IPS-15b (cell line): Measurements from ENCODE around the gene SLCO2B1.

ENCODE experiments used
- H3K27me3 ChIP-seq: one replicate; pipeline ENCODE4 v1.6.1; 2013; ENCODE audit warnings: low read length; ENCODE audit not compliant: control insufficient read depth, insufficient read depth
- H3K36me3 ChIP-seq: one replicate; pipeline ENCODE4 v1.6.1; 2013; ENCODE audit warnings: low read length; ENCODE audit not compliant: control insufficient read depth, insufficient read depth
- H3K4me1 ChIP-seq: one replicate; pipeline ENCODE4 v1.6.1; 2013; ENCODE audit warnings: mild to moderate bottlenecking, low read length; ENCODE audit not compliant: control insufficient read depth, insufficient read depth
- H3K4me3 ChIP-seq: one replicate; pipeline ENCODE4 v1.5.1; 2013; ENCODE audit warnings: low read depth, low read length
- H3K9ac ChIP-seq: one replicate; pipeline ENCODE4 v1.6.1; 2013; ENCODE audit warnings: low read depth, mild to moderate bottlenecking, low read length
- H3K9me3 ChIP-seq: one replicate; pipeline ENCODE4 v1.6.1; 2013; ENCODE audit warnings: mild to moderate bottlenecking, low read length; ENCODE audit not compliant: control insufficient read depth, insufficient read depth

SLCO2B1 gene

GRCh38 chr11:75200051-75200450 is 49.1 kb downstream of the SLCO2B1 start:
- no peak overlapping the region for H3K4me3 ChIP-seq
- H3K36me3 ChIP-seq, result no peaks in the 10 kb centered on the region
- H3K27me3 ChIP-seq, result no peaks in the 10 kb centered on the region
- H3K9me3 ChIP-seq, result no peaks in the 10 kb centered on the region
- peaks cover 4% of the 10 kb centered on the region for H3K4me1 ChIP-seq
- no peak overlapping the region for H3K9ac ChIP-seq

- Histone ChIP-seq H3K9ac (no peak overlapping the region), H3K4me1 (peaks cover 4% of the 10 kb centered on the region), H3K27me3 (no peaks in the 10 kb centered on the region), H3K9me3 (no peaks in the 10 kb centered on the region), H3K36me3 (no peaks in the 10 kb centered on the region), H3K4me3 (no peak overlapping the region)
Measured at GRCh38 chr11:75200531-75200930, 49.6 kb downstream of the SLCO2B1 start.

DNA sequence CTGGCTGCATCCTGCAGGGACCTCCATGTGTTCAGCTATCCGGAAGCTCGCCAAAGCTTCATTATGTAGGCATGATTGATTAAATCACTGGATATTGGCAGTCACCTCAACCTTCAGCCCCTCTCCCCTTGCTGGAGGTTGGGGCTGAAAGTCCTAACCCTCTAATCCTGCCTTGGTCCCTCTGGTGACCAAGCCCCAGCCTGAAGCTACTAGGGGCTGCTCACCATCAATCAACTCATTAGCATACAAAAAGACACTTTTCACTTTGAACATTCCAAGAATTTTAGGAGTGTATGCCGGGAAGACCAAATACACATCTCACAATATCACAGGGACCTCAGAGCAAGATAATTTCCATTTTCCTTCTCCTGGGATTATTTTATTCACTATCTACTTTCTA is 50.9 kb downstream of the SLCO2B1 start:
- Histone ChIP-seq H3K27me3 (no peaks in the 10 kb centered on the region), H3K36me3 (no peaks in the 10 kb centered on the region), H3K4me1 (peaks cover 4% of the 10 kb centered on the region)

DNA sequence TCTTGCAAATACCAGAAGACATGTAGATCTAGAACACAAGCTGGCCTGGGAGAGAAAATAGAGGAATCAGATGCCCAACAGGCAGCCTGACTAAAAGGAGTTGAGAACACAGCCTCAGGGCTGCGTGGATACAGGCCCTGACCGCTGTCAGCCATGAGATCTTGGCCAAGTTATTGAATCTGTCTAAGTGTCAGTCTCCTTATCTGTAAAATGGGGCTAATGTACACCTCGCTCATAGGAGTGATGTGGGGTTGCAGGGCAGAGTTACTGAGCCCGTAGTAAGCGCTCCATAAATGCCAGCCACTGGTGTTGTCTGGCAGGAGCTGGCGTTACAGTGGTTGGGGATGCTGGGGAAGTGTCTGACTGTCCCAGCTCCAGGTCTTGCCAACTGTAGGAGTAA is 51.3 kb downstream of the SLCO2B1 start:
- no peak overlapping the region for H3K9ac ChIP-seq
- H3K9me3 ChIP-seq, result no peaks in the 10 kb centered on the region
- no peak overlapping the region for H3K4me3 ChIP-seq
- H3K27me3 ChIP-seq, result no peaks in the 10 kb centered on the region
- peaks cover 4% of the 10 kb centered on the region for H3K4me1 ChIP-seq
- H3K36me3 ChIP-seq, result no peaks in the 10 kb centered on the region

More for the DNA sequence above, 50.9 kb downstream of the SLCO2B1 start:
- H3K9me3 ChIP-seq, result no peaks in the 10 kb centered on the region
- no peak overlapping the region for H3K9ac ChIP-seq
- no peak overlapping the region for H3K4me3 ChIP-seq

DNA sequence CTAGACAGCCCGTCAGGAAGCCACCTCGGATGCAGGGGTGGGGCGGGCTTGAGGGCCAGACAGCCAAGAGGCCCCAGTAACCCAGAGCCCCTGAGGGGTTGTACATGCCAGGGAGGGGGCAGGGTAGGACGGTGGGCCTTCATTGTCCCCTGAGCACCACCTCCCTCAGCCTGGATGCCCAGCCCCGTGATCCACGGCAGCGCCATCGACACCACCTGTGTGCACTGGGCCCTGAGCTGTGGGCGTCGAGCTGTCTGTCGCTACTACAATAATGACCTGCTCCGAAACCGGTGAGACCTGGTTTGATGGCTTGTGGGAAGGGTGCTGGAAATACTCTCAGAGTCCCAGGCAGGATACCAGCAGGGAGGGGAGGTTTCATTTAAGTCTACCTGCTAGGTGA is 52.2 kb downstream of the SLCO2B1 start:
- Histone ChIP-seq H3K4me1 (peaks cover 4% of the 10 kb centered on the region), H3K9ac (no peak overlapping the region), H3K27me3 (no peaks in the 10 kb centered on the region), H3K36me3 (no peaks in the 10 kb centered on the region), H3K9me3 (no peaks in the 10 kb centered on the region), H3K4me3 (no peak overlapping the region)

DNA sequence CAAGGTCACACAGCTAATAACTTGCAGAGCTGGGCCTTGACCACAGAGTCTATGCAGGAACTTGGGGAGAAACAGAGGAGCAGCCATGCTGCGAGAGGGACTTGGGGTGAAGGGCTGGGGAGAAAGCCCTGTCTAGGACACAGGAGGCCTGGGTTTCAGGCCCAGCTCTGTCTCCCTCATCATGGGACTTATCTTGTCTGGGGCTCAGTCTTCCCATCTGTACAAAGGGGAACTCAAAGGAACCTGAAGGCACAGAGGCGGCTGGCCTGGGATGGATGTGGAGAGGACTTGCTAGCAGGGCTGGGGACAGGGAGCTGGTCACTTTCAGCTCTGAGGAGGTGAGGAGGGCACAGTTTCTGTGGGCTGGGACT is 52.7 kb downstream of the SLCO2B1 start:
- Histone ChIP-seq H3K36me3 (no peaks in the 10 kb centered on the region), H3K9me3 (no peaks in the 10 kb centered on the region), H3K9ac (no peak overlapping the region), H3K27me3 (no peaks in the 10 kb centered on the region), H3K4me3 (no peak overlapping the region), H3K4me1 (peaks cover 4% of the 10 kb centered on the region)

DNA sequence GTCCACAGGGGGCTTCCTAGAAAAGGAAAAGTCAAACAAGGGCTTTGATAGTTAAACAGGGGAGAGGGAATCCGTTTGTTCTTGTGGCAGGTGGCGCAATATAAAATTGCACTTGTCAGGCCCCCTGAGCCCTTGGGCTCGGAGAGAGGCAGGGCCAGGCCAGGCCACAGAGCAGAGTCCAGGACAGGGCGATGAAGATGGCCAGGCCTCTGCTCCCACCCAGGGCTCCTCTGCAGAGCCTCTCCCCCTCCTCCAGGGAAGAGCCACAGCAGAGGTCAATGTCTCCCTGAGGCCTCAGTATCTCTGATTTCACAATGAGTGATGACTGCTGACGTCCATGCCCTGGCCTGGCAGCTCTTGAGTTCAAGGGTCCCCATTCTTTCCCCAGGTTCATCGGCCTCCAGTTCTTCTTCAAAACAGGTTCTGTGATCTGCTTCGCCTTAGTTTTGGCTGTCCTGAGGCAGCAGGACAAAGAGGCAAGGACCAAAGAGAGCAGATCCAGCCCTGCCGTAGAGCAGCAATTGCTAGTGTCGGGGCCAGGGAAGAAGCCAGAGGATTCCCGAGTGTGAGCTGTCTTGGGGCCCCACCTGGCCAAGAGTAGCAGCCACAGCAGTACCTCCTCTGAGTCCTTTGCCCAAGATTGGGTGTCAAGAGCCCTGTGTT is 53.2 kb downstream of the SLCO2B1 start:
- no peak overlapping the region for H3K4me3 ChIP-seq
- H3K4me1 ChIP-seq, result peaks cover 4% of the 10 kb centered on the region
- H3K9ac ChIP-seq, result no peak overlapping the region
- H3K27me3 ChIP-seq, result no peaks in the 10 kb centered on the region
- H3K9me3 ChIP-seq, result no peaks in the 10 kb centered on the region
- H3K36me3 ChIP-seq, result no peaks in the 10 kb centered on the region

DNA sequence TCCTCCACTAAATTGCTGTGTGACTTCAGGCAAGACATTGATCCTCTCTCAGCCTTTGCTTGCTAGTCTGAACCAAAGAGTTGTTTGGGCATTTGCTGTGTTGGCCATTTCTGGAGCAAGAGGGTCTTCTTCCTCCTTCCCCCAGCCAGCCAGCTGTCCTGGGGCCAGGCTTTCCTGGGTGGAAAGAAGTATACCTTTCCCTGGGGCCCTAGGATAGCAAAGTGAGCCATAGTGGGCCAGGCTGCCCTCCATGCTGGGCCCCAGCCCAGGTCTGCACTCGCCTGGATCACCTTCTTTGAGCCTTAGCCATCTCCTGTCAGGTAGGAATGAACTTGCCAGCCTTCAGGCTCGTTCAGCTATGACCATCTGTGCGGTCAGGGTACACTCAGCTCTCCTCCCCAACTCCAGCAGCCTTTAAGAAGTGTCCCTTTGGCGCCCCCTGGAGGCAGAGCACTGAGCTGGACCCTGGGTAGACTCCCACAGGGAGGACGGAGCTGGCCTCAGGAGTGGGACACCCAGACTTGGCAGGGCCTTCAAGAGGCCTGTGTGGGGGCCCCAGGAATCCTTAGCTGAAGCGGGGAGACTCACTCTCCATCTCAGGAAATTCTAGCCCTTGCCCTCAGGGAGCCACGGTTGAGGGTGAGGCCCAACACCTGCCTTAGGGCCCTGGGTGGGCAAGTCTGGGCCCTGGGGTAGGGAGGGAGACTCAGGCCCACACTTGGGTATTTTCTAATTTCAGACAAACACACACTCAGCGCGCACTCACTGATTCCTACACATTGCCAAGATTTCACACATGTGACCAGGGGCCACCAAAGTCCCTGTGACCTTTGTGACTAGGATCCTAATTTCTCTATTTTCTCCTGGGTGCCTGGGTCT is 54.0 kb downstream of the SLCO2B1 start:
- no peaks in the 10 kb centered on the region for H3K27me3 ChIP-seq
- no peak overlapping the region for H3K4me3 ChIP-seq
- H3K36me3 ChIP-seq, result no peaks in the 10 kb centered on the region
- no peak overlapping the region for H3K9ac ChIP-seq
- H3K9me3 ChIP-seq, result no peaks in the 10 kb centered on the region
- H3K4me1 ChIP-seq, result peaks cover 4% of the 10 kb centered on the region

GRCh38 chr11:75205564-75206020 is 54.7 kb downstream of the SLCO2B1 start:
- Histone ChIP-seq H3K4me1 (peaks cover 4% of the 10 kb centered on the region), H3K36me3 (no peaks in the 10 kb centered on the region), H3K9ac (no peak overlapping the region), H3K9me3 (no peaks in the 10 kb centered on the region), H3K4me3 (no peak overlapping the region), H3K27me3 (no peaks in the 10 kb centered on the region)

DNA sequence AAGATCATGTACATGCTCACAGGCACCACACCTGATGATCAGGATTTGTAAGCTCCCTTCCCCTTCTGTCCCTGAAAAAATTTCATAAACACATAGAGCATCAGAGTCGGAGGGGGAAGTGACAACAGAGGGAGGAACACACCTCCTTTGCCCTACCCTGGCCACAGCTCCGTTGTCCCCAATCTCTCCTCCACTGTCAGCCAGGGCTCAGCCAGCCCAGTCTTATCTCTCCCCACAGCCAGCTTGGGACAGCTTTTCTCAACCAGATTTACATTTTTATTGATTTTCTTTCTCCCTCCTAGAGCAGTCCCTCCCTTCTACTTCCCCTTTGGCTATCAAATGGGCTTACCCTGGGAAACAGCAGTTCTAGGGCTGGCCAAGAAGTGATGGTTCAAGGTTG is 57.5 kb downstream of the SLCO2B1 start:
- no peaks in the 10 kb centered on the region for H3K9me3 ChIP-seq

GRCh38 chr11:75212411-75212810 is 61.5 kb downstream of the SLCO2B1 start:
- H3K4me1 ChIP-seq, result no peaks in the 10 kb centered on the region
- H3K27me3 ChIP-seq, result peaks cover 26% of the 10 kb centered on the region
- H3K4me3 ChIP-seq, result no peak overlapping the region
- no peak overlapping the region for H3K9ac ChIP-seq
- no peaks in the 10 kb centered on the region for H3K9me3 ChIP-seq
- H3K36me3 ChIP-seq, result no peaks in the 10 kb centered on the region

More for the DNA sequence above, 57.5 kb downstream of the SLCO2B1 start:
- Histone ChIP-seq H3K4me3 (no peak overlapping the region), H3K36me3 (no peaks in the 10 kb centered on the region), H3K9ac (no peak overlapping the region), H3K4me1 (no peaks in the 10 kb centered on the region), H3K27me3 (peaks cover 4% of the 10 kb centered on the region)

- Histone ChIP-seq H3K4me1 (no peaks in the 10 kb centered on the region), H3K4me3 (no peak overlapping the region), H3K36me3 (no peaks in the 10 kb centered on the region), H3K9me3 (no peaks in the 10 kb centered on the region), H3K9ac (no peak overlapping the region), H3K27me3 (peaks cover 32% of the 10 kb centered on the region)
Measured at GRCh38 chr11:75214411-75214821, 63.5 kb downstream of the SLCO2B1 start.
